SK-N-SH treated with all-trans-retinoic acid at 6 μM for 48 hours (cell line): ENCODE results near the gene XPO1.
"Not testable (repeated sequence)": the region's sequence is repeated elsewhere in the genome, so short reads cannot be mapped to it uniquely, and the experiment has no call there.

ENCODE experiments used
- ATAC-seq: fragments of 200-7000 bp; cut with Tn5 transposase; 3 replicates; pipeline ENCODE4 v1.9.1; 2020; ENCODE audit warnings: mild to moderate bottlenecking, moderate library complexity
- ARNTL ChIP-seq: fragments of 450-650 bp; formaldehyde crosslinking; IDR thresholded peaks from 2 replicates; pipeline ENCODE4 v1.5.0; 2020; ENCODE audit warnings: low read depth, mild to moderate bottlenecking, moderate library complexity, borderline replicate concordance
- BACH2 ChIP-seq: fragments of 250-450 bp; sonication (Bioruptor Pico); IDR thresholded peaks from 2 replicates; pipeline ENCODE4 v1.9.0; 2021; ENCODE audit warnings: mild to moderate bottlenecking, borderline replicate concordance
- CSDC2 ChIP-seq: fragments of 250-450 bp; sonication (Bioruptor Pico); IDR thresholded peaks from 2 replicates; pipeline ENCODE4 v1.5.0; 2020; ENCODE audit warnings: mild to moderate bottlenecking, moderate library complexity
- ISL1 ChIP-seq: fragments of 250-450 bp; sonication (Bioruptor Pico); IDR thresholded peaks from 2 replicates; pipeline ENCODE4 v2.1.2; 2022; ENCODE audit warnings: mild to moderate bottlenecking, moderate library complexity
- OSR1 ChIP-seq: fragments of 250-450 bp; sonication (Bioruptor Pico); IDR thresholded peaks from 2 replicates; pipeline ENCODE4 v1.8.0; 2022; ENCODE audit warnings: moderate library complexity, mild to moderate bottlenecking, inconsistent platforms
- RARB ChIP-seq: fragments of 250-450 bp; sonication (Bioruptor Pico); IDR thresholded peaks from 2 replicates; pipeline ENCODE4 v1.8.0; 2021; ENCODE audit warnings: mild to moderate bottlenecking, moderate library complexity
- SNAI2 ChIP-seq: fragments of 250-450 bp; sonication (Bioruptor Pico); IDR thresholded peaks from 2 replicates; pipeline ENCODE4 v1.5.0; 2020; ENCODE audit warnings: mild to moderate bottlenecking, moderate library complexity
- TCF4 ChIP-seq: fragments of 250-450 bp; sonication (Bioruptor Pico); IDR thresholded peaks from 2 replicates; pipeline ENCODE4 v1.8.0; 2021; ENCODE audit warnings: mild to moderate bottlenecking, moderate library complexity, borderline replicate concordance
- TOX ChIP-seq: fragments of 250-450 bp; sonication (Bioruptor Pico); IDR thresholded peaks from 2 replicates; pipeline ENCODE4 v1.8.0; 2021; ENCODE audit warnings: mild to moderate bottlenecking, moderate library complexity, borderline replicate concordance
- ZC3H10 ChIP-seq: fragments of 250-450 bp; sonication (Bioruptor Pico); IDR thresholded peaks from 2 replicates; pipeline ENCODE4 v1.5.1; 2021; ENCODE audit warnings: mild to moderate bottlenecking, moderate library complexity
- ZFP3 ChIP-seq: fragments of 250-450 bp; sonication (Bioruptor Pico); IDR thresholded peaks from 2 replicates; pipeline ENCODE4 v1.5.0; 2020; ENCODE audit warnings: mild to moderate bottlenecking, moderate library complexity
- ZFP30 ChIP-seq: fragments of 450-650 bp; formaldehyde crosslinking; IDR thresholded peaks from 2 replicates; pipeline ENCODE4 v1.5.0; 2022; ENCODE audit warnings: mild to moderate bottlenecking, moderate library complexity
- ZNF565 ChIP-seq: fragments of 450-650 bp; formaldehyde crosslinking; conservative IDR thresholded peaks from 2 replicates; pipeline ENCODE4 v1.5.0; 2020; ENCODE audit warnings: low read depth, mild to moderate bottlenecking, moderate library complexity
- ZNF70 ChIP-seq: fragments of 450-650 bp; formaldehyde crosslinking; IDR thresholded peaks from 2 replicates; pipeline ENCODE4 v1.5.0; 2020; ENCODE audit warnings: mild to moderate bottlenecking, moderate library complexity
- ZNF8 ChIP-seq: fragments of 450-650 bp; formaldehyde crosslinking; IDR thresholded peaks from 2 replicates; pipeline ENCODE4 v1.5.0; 2020; ENCODE audit warnings: mild to moderate bottlenecking, moderate library complexity
- TF ChIP-seq, protein P1 (sequence below): fragments of 250-450 bp; sonication (Bioruptor Pico); IDR thresholded peaks from 2 replicates; pipeline ENCODE4 v1.8.0; 2020; ENCODE audit warnings: mild to moderate bottlenecking, moderate library complexity, borderline replicate concordance
- TF ChIP-seq, protein P2 (sequence below): fragments of 250-450 bp; sonication (Bioruptor Pico); IDR thresholded peaks from 2 replicates; pipeline ENCODE4 v1.5.0; 2020; ENCODE audit warnings: mild to moderate bottlenecking, moderate library complexity

Gene XPO1, protein sequence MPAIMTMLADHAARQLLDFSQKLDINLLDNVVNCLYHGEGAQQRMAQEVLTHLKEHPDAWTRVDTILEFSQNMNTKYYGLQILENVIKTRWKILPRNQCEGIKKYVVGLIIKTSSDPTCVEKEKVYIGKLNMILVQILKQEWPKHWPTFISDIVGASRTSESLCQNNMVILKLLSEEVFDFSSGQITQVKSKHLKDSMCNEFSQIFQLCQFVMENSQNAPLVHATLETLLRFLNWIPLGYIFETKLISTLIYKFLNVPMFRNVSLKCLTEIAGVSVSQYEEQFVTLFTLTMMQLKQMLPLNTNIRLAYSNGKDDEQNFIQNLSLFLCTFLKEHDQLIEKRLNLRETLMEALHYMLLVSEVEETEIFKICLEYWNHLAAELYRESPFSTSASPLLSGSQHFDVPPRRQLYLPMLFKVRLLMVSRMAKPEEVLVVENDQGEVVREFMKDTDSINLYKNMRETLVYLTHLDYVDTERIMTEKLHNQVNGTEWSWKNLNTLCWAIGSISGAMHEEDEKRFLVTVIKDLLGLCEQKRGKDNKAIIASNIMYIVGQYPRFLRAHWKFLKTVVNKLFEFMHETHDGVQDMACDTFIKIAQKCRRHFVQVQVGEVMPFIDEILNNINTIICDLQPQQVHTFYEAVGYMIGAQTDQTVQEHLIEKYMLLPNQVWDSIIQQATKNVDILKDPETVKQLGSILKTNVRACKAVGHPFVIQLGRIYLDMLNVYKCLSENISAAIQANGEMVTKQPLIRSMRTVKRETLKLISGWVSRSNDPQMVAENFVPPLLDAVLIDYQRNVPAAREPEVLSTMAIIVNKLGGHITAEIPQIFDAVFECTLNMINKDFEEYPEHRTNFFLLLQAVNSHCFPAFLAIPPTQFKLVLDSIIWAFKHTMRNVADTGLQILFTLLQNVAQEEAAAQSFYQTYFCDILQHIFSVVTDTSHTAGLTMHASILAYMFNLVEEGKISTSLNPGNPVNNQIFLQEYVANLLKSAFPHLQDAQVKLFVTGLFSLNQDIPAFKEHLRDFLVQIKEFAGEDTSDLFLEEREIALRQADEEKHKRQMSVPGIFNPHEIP (N-terminal part only)

DNA sequence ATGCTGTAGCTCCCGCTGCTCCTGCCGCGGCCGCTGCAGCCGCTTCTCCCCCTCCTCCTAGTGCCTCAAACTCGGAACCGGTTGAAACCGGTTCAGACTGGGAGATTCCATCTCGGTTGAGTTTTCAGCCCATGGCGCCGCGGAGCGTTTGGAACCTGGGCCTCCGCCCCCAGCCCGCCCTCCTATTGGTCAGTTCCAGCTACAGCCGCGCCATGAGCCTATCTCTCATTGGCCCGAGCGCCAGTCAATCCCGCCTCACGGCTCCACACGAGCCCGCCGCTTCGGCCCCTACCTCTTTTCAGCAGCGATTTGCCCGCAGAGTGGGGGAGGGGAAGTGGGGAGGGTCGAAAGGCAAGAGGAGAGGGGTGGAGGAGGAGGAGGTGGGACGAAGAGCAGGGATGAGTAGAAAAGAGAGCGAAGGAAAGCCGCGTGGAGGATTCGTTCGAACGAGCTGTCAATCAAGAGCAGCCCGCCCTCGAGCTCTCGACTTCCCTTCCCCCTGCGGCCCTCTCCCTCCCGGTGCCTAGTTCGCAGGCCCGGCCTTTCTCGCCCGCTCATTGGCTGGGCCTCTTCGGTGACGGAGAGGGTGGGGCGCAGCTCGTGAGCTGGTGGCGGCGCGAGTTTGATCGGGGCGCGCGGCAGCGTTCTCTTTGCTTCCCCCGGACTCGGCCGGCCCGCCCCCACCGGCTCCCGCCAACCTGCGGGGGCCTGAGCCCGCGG is at the start of gene XPO1:
XPO1 (minus strand) TSS at position 157 of the 720 bp plus-strand sequence. CDS start 4,459 bp downstream, outside the sequence.
- no peak for TF ChIP-seq ZFP3 (CRISPR knock-in tag)
- TF ChIP-seq BACH2, result no peak
- no peak for TF ChIP-seq ZNF8 (CRISPR knock-in tag)
- no peak for TF ChIP-seq TOX (CRISPR knock-in tag)
- TF ChIP-seq CSDC2 (CRISPR knock-in tag), result no peak
- no peak for TF ChIP-seq OSR1 (CRISPR knock-in tag)
- TF ChIP-seq, protein P1, sequence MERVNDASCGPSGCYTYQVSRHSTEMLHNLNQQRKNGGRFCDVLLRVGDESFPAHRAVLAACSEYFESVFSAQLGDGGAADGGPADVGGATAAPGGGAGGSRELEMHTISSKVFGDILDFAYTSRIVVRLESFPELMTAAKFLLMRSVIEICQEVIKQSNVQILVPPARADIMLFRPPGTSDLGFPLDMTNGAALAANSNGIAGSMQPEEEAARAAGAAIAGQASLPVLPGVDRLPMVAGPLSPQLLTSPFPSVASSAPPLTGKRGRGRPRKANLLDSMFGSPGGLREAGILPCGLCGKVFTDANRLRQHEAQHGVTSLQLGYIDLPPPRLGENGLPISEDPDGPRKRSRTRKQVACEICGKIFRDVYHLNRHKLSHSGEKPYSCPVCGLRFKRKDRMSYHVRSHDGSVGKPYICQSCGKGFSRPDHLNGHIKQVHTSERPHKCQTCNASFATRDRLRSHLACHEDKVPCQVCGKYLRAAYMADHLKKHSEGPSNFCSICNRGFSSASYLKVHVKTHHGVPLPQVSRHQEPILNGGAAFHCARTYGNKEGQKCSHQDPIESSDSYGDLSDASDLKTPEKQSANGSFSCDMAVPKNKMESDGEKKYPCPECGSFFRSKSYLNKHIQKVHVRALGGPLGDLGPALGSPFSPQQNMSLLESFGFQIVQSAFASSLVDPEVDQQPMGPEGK (CRISPR knock-in tag), result no peak
- TF ChIP-seq RARB (CRISPR knock-in tag), result no peak
- TF ChIP-seq ARNTL (CRISPR knock-in tag), result no peak
- TF ChIP-seq ZFP30 (CRISPR knock-in tag), result no peak
- no peak for TF ChIP-seq SNAI2 (CRISPR knock-in tag)
- TF ChIP-seq, protein P2, sequence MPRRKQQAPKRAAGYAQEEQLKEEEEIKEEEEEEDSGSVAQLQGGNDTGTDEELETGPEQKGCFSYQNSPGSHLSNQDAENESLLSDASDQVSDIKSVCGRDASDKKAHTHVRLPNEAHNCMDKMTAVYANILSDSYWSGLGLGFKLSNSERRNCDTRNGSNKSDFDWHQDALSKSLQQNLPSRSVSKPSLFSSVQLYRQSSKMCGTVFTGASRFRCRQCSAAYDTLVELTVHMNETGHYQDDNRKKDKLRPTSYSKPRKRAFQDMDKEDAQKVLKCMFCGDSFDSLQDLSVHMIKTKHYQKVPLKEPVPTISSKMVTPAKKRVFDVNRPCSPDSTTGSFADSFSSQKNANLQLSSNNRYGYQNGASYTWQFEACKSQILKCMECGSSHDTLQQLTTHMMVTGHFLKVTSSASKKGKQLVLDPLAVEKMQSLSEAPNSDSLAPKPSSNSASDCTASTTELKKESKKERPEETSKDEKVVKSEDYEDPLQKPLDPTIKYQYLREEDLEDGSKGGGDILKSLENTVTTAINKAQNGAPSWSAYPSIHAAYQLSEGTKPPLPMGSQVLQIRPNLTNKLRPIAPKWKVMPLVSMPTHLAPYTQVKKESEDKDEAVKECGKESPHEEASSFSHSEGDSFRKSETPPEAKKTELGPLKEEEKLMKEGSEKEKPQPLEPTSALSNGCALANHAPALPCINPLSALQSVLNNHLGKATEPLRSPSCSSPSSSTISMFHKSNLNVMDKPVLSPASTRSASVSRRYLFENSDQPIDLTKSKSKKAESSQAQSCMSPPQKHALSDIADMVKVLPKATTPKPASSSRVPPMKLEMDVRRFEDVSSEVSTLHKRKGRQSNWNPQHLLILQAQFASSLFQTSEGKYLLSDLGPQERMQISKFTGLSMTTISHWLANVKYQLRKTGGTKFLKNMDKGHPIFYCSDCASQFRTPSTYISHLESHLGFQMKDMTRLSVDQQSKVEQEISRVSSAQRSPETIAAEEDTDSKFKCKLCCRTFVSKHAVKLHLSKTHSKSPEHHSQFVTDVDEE (CRISPR knock-in tag), result no peak
- TF ChIP-seq ZNF70, result no peak
- TF ChIP-seq ZC3H10 (CRISPR knock-in tag), result no peak

DNA sequence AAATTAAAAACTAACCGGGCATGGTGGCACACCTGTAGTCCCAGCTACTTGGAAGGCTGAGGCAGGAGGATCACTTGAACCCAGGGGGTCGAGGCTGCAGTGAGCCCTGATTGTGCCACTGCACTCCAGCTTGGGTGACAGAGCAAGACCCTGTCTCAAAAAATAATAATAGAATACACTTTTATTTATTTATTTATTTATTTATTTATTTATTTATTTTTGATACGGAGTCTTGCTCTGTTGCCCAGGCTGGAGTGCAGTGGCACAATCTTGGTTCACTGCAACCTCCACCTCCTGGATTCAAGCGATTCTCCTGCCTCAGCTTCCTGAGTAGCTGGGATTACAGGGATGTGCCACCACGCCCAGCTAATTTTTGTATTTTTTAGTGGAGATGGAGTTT is 48.8 kb upstream of the XPO1 start:
- ATAC-seq, result not testable (repeated sequence)

More for the DNA sequence above, at the start of gene XPO1:
- ATAC-seq, result peak; percentile 92

DNA sequence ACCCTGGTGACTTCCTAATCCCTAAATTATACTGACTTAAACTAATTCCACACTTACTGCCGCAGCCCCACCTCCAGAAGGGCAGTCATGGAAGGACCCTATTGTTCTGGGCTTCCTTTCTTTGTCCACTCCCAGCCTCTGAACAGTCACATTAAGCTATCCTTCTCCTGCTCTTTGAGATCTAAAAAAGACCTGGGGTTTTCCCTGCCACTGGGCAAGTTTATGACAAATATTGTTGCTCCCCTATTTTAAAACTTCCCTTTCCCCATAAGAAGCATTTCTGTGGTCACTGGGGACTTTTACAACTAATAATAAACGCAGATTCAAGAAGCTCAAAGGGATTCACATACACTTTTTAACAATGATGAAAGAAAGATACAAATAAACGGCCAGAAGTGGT is 47.2 kb upstream of the XPO1 start:
- no peak for ATAC-seq
- TF ChIP-seq TCF4 (CRISPR knock-in tag) (no peak), ZNF565 (CRISPR knock-in tag) (no peak), ARNTL (CRISPR knock-in tag) (no peak), ISL1 (no peak), OSR1 (CRISPR knock-in tag) (no peak), ZNF8 (CRISPR knock-in tag) (no peak), CSDC2 (CRISPR knock-in tag) (no peak)
- TF ChIP-seq, protein P1 (CRISPR knock-in tag), result no peak
- TF ChIP-seq, protein P2 (CRISPR knock-in tag), result no peak

DNA sequence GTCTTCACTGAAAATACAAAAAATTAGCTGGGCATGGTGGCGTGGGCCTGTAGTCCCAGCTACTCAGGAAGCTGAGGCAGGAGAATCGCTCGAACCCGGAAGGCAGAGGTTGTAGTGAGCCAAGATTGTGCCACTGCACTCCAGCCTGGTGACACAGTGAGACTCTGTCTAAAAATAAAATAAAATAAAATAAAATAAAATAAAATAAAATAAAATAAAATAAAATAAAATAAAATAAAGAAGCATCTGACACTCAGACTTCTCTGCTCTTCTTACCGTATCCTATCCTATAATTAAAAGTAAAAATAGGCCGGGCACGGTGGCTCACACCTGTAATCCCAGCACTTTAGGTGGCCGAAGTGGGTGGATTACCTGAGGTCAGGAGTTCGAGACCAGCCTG is 46.2 kb upstream of the XPO1 start:
- not testable (repeated sequence) for ATAC-seq
